Activated CD4-positive, alpha-beta T cell treated with anti-CD3 and anti-CD28 coated beads, Interleukin-2, amount 10 ng/mL, durations not matched to agents 7 days and 5 days (primary cell): Measurements from ENCODE around the gene ACOT4. TPM values are rescaled to one million over a fixed set of nuclear protein-coding genes. Genes with fewer than 3 reads are reported as not detected.

ENCODE experiments used
- CTCF ChIA-PET: fragments of 350-600 bp; sonication (Branson Sonifier 250); formaldehyde crosslinking; loops from one replicate; lab custom pipeline; 2021; ENCODE audit warnings: antibody characterized with exemption; lab: Charles Lee
- POLR2A ChIA-PET: fragments of 350-600 bp; sonication (Branson Sonifier 250); formaldehyde crosslinking; loops from one replicate; lab custom pipeline; 2021; ENCODE audit warnings: antibody characterized with exemption; lab: Charles Lee
- DNase-seq: peaks from one replicate; pipeline ENCODE4 v3.0.0-alpha.2; 2020
- H3K27ac Mint-ChIP-seq: one replicate; pipeline ENCODE4 v1.8.0; 2021; ENCODE audit warnings: mild to moderate bottlenecking, moderate library complexity, mixed read lengths
- H3K27me3 Mint-ChIP-seq: one replicate; pipeline ENCODE4 v1.8.0; 2021; ENCODE audit warnings: mixed read lengths
- H3K36me3 Mint-ChIP-seq: one replicate; pipeline ENCODE4 v1.8.0; 2021; ENCODE audit warnings: low read depth, mixed read lengths
- H3K4me1 Mint-ChIP-seq: one replicate; pipeline ENCODE4 v1.8.0; 2021; ENCODE audit warnings: mixed read lengths
- H3K4me3 Mint-ChIP-seq: one replicate; pipeline ENCODE4 v1.8.0; 2021; ENCODE audit warnings: mild to moderate bottlenecking, moderate library complexity, mixed read lengths
- H3K9me3 Mint-ChIP-seq: one replicate; pipeline ENCODE4 v1.8.0; 2021; ENCODE audit warnings: mixed read lengths
- total RNA-seq, 2 experiments: library from RNA; stranded (reverse); gene quantifications; one replicate each; pipeline ENCODE4 v1.2.3, GENCODE V29; 2021

The ACOT4 gene
- total RNA-seq, 2 experiments from 2014 or later: 1.4 to 1.6 TPM

DNA sequence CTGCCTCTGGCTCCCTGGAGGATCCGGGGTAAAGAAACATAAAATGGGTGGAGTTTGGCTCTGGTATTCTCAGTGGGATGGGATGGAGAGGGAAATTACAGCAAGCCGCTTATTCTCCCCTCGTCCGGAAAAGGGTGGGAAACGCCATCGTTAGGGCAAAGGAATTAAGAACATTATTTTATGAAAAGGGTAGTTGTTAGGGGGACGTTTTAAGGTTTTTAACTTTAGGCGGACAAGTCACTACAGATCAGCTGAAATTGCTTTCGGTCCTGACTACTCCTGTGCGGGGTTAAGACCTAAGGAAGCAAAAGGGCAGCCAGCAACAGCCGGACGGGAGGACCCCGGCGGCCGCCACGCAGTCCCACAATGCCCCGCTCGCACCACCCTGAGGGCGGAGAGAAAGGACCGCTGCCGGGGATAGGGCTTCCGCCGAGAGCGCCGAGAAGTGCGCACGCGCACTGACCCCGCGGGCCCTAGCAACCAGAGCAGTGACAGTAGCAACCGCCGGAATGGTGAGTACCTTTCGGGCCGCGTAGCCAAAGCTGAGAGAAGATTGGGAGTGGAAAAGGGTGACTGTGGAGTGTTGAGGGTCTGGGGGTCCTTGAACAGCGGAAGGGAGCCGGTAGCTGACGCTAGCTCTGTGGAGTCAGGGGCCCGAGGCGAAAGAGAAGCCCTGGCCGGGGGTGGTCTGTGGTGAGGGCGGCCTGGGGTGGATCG is 53.0 kb downstream of the ACOT4 start, which contains the start of gene DNAL1:
Gene DNAL1, plus strand, starts transcription at position 456 of the 717 bp plus-strand sequence. Its CDS starts 54 bp downstream, at position 510.
- ChIA-PET POLR2A (no interaction called here), CTCF (interaction anchor here (0.6 to 0.9 kb wide), 2 partner anchors 12 to 143 kb away, joined by 3 to 6 read pairs; no protein-coding TSS in a partner anchor)
- H3K4me3 Mint-ChIP-seq: peak within 1 kb of the TSS; percentile 90
- no peaks in the 10 kb centered on the region for H3K9me3 Mint-ChIP-seq
- H3K27me3 Mint-ChIP-seq: no peaks in the 10 kb centered on the region
- DNase-seq: peak; percentile 92
- peak within 1 kb of the TSS; percentile 92 for H3K27ac Mint-ChIP-seq
- H3K36me3 Mint-ChIP-seq: no peaks in the 10 kb centered on the region
- peaks cover 16% of the 10 kb centered on the region for H3K4me1 Mint-ChIP-seq

DNA sequence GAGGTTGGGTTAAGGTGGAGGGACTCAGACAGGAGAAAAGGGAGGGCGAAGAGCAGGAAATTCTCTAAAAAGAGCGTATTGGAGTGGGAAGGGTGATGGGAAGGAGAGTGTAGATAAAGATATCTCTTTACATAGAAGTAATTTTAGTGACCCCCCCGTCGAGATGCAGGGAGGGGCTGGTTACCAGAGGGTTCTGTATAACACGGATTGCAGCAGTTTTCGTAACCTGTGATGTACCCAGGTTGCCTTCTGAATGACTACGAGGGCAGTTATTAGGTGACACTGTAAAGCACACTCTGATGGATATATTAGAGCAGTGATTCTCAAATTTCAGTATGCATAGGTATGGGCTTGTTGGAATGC is 53.6 kb downstream of the ACOT4 start:
- H3K36me3 Mint-ChIP-seq: no peaks in the 10 kb centered on the region
- ChIA-PET CTCF (no interaction called here), POLR2A (no interaction called here)
- H3K9me3 Mint-ChIP-seq: no peaks in the 10 kb centered on the region
- DNase-seq: no peak
- H3K4me1 Mint-ChIP-seq: peaks cover 16% of the 10 kb centered on the region
- no peaks in the 10 kb centered on the region for H3K27me3 Mint-ChIP-seq
- H3K27ac Mint-ChIP-seq: peak overlapping the region; percentile 92
- H3K4me3 Mint-ChIP-seq: peak overlapping the region; percentile 90

Other genes with a start within 250 kb of the ACOT4 start
- 10 to 100 TPM; 39.6 to 49.6 TPM for gene NUMB, start 133.3 kb upstream of the ACOT4 start, total RNA-seq
- gene RIOX1, start 100.9 kb upstream of the ACOT4 start, total RNA-seq: 10 to 100 TPM; 20.2 to 20.9 TPM
- 1 to 10 TPM; 2.4 to 4.3 TPM for gene ACOT1, start 54.7 kb upstream of the ACOT4 start, total RNA-seq
- gene HEATR4, start 32.9 kb upstream of the ACOT4 start, total RNA-seq: not detected
- gene ACOT2, start 22.7 kb upstream of the ACOT4 start, total RNA-seq: 10 to 100 TPM; 11.0 to 13.2 TPM
- gene ACOT6, start 20.6 kb downstream of the ACOT4 start, total RNA-seq: not detected
- 1 to 10 TPM; 5.0 to 7.7 TPM for gene DNAL1, start 53.1 kb downstream of the ACOT4 start, total RNA-seq
- gene PNMA1, start 122.5 kb downstream of the ACOT4 start, total RNA-seq: 10 to 100 TPM; 23.3 to 25.9 TPM